Measurements from ENCODE around the gene RCOR2.

DNA sequence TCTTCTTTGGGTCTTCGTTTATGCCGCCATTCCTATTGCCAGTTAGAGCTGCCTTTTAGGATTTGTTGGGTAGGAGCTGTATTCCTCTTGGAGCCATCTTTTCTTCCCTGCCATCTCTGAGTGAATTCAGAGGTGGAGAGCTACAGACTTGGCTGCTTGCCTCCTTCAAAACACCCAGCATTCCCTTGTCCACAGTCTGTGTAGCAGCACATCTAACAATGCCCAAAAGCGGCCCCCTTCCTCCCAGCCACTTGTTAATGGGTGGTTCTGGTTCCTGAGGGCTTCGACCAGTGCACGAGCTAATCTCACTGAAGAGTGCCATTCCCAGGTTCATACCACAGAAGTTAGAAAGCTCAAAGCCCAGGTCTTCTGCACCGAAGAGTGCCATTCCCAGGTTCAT, 40.3 kb downstream of the RCOR2 start:
- TF ChIP-seq, protein P1, sequence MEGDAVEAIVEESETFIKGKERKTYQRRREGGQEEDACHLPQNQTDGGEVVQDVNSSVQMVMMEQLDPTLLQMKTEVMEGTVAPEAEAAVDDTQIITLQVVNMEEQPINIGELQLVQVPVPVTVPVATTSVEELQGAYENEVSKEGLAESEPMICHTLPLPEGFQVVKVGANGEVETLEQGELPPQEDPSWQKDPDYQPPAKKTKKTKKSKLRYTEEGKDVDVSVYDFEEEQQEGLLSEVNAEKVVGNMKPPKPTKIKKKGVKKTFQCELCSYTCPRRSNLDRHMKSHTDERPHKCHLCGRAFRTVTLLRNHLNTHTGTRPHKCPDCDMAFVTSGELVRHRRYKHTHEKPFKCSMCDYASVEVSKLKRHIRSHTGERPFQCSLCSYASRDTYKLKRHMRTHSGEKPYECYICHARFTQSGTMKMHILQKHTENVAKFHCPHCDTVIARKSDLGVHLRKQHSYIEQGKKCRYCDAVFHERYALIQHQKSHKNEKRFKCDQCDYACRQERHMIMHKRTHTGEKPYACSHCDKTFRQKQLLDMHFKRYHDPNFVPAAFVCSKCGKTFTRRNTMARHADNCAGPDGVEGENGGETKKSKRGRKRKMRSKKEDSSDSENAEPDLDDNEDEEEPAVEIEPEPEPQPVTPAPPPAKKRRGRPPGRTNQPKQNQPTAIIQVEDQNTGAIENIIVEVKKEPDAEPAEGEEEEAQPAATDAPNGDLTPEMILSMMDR (IDR thresholded peaks at IDR 0.05), result no peak
- TF ChIP-seq POLR2A (IDR thresholded peaks at IDR 0.05), result no peak
- TF ChIP-seq POLR2AphosphoS5 (IDR thresholded peaks at IDR 0.05), result no peak

Data from gastroesophageal sphincter (tissue), 3 donors.